A549 (cell line): ENCODE results near the gene TSPYL4. TPM values are rescaled to one million over a fixed set of nuclear protein-coding genes. Genes with fewer than 3 reads are reported as not detected.

Experiments used
- ATAC-seq, 2 experiments: fragments of 200-7000 bp in 1 of 2; fragments of >200 bp in 1 of 2; cut with Nextera tagmentation in 1 of 2; cut with Tn5 transposase in 1 of 2; 3 replicates each; pipeline versions ENCODE4 v1.8.0 to v1.9.1; 2018 to 2020; ENCODE audit warnings: mild to moderate bottlenecking in 1 of 2, moderate library complexity in 1 of 2
- CTCF ChIA-PET: fragments of 300-600 bp; sonication (Branson Sonifier 250); formaldehyde crosslinking; extraction: SDS; loops from one replicate; lab custom pipeline; 2021; ENCODE audit warnings: antibody characterized with exemption, inconsistent platforms; lab: Yijun Ruan, JAX
- POLR2A ChIA-PET: fragments of 350-600 bp; formaldehyde crosslinking; extraction: SDS; loops from one replicate; lab custom pipeline; 2021; ENCODE audit warnings: antibody characterized with exemption, inconsistent platforms; lab: Yijun Ruan, JAX
- DNase-seq, 2 experiments: peaks; one replicate each; pipeline versions ENCODE4 v3.0.0 to v3.0.0-alpha.2; 2011 to 2016; ENCODE audit warnings: low read depth in 1 of 2, low spot score in 1 of 2
- FAIRE-seq: peaks from 2 replicates; lab custom pipeline; 2011; peaks lifted over from hg19 to GRCh38; lab: Jason Lieb, UNC
- H3K27ac ChIP-seq, 2 experiments: fragments of >200 bp; sonication (Bioruptor Twin); formaldehyde crosslinking; 3 replicates each; pipeline ENCODE4 v1.5.1; 2016 to 2017
- H3K4me1 ChIP-seq: fragments of >200 bp; sonication (Bioruptor Twin); formaldehyde crosslinking; 3 replicates; pipeline ENCODE4 v1.6.1; 2016
- H3K4me2 ChIP-seq: fragments of >200 bp; sonication (Bioruptor Twin); formaldehyde crosslinking; 3 replicates; pipeline ENCODE4 v1.6.1; 2016
- H3K4me3 ChIP-seq: fragments of >200 bp; sonication (Bioruptor Twin); formaldehyde crosslinking; 3 replicates; pipeline ENCODE4 v1.5.1; 2016
- H3K9me3 ChIP-seq: fragments of >200 bp; sonication (Bioruptor Twin); formaldehyde crosslinking; 3 replicates; pipeline ENCODE4 v1.6.1; 2016
- CBX2 ChIP-seq: fragments of 200-600 bp; sonication (generic); IDR thresholded peaks from 2 replicates; pipeline ENCODE4 v1.6.1; 2016; ENCODE audit warnings: low read depth, mild to moderate bottlenecking, borderline replicate concordance
- CBX8 ChIP-seq: fragments of 200-600 bp; sonication (generic); IDR thresholded peaks from 2 replicates; pipeline ENCODE4 v1.6.1; 2016
- CEBPB ChIP-seq, 2 experiments: fragments of >200 bp in 1 of 2; sonication (Bioruptor Twin) in 1 of 2; formaldehyde crosslinking in 1 of 2; IDR thresholded peaks; 2 replicates each; pipeline ENCODE4 v1.6.1; 2012 to 2016
- EHF ChIP-seq: fragments of 250-450 bp; sonication (Bioruptor Pico); IDR thresholded peaks from 2 replicates; pipeline ENCODE4 v1.5.0; 2020; ENCODE audit warnings: mild to moderate bottlenecking
- EP300 ChIP-seq, 2 experiments: fragments of >200 bp; sonication (Bioruptor Twin); formaldehyde crosslinking; IDR thresholded peaks; 2 replicates in 1 of 2; 3 replicates in 1 of 2; pipeline ENCODE4 v1.6.1; 2016 to 2017
- ESRRA ChIP-seq: fragments of 150-350 bp; IDR thresholded peaks from 2 replicates; pipeline ENCODE4 v1.6.1; 2014; ENCODE audit warnings: mild to moderate bottlenecking, low read length, borderline replicate concordance
- HEYL ChIP-seq: fragments of 250-450 bp; sonication (Bioruptor Pico); IDR thresholded peaks from 2 replicates; pipeline ENCODE4 v1.8.0; 2021; ENCODE audit warnings: mild to moderate bottlenecking, moderate library complexity
- HOXA7 ChIP-seq: fragments of 250-450 bp; sonication (Bioruptor Pico); IDR thresholded peaks from 2 replicates; pipeline ENCODE4 v1.5.0; 2020; ENCODE audit warnings: mild to moderate bottlenecking, moderate library complexity
- JUN ChIP-seq, 2 experiments: fragments of >200 bp; sonication (Bioruptor Twin); formaldehyde crosslinking; IDR thresholded peaks; 2 replicates in 1 of 2; 3 replicates in 1 of 2; pipeline ENCODE4 v1.6.1; 2016 to 2017
- KDM1A ChIP-seq: fragments of 200-600 bp; sonication (generic); IDR thresholded peaks from 2 replicates; pipeline ENCODE4 v1.6.1; 2016; ENCODE audit warnings: low read depth, mild to moderate bottlenecking
- MAFK ChIP-seq: fragments of 450-650 bp; IDR thresholded peaks from 2 replicates; pipeline ENCODE4 v1.6.1; 2014; ENCODE audit not compliant: partially characterized antibody
- MAZ ChIP-seq: fragments of 150-350 bp; IDR thresholded peaks from 2 replicates; pipeline ENCODE4 v1.6.1; 2014; ENCODE audit warnings: antibody characterized with exemption, low read depth, low read length, borderline replicate concordance
- NFE2L2 ChIP-seq: fragments of 150-350 bp; conservative IDR thresholded peaks from 2 replicates; pipeline ENCODE4 v1.6.1; 2014; ENCODE audit warnings: low read length
- PHF8 ChIP-seq: fragments of 200-600 bp; sonication (generic); IDR thresholded peaks from 2 replicates; pipeline ENCODE4 v1.6.1; 2016; ENCODE audit warnings: low read depth, mild to moderate bottlenecking, antibody characterized with exemption, moderate library complexity, borderline replicate concordance
- POLR2AphosphoS2 ChIP-seq: conservative IDR thresholded peaks from 2 replicates; pipeline ENCODE4 v1.6.1; 2012; ENCODE audit warnings: low read length, improper control_type of control experiment, inconsistent platforms
- RCOR1 ChIP-seq: fragments of 150-350 bp; IDR thresholded peaks from 2 replicates; pipeline ENCODE4 v1.6.1; 2014; ENCODE audit warnings: antibody characterized with exemption, low read length, low read depth
- RNF2 ChIP-seq: fragments of 200-600 bp; sonication (generic); IDR thresholded peaks from 2 replicates; pipeline ENCODE4 v1.6.1; 2016; ENCODE audit warnings: low read depth, mild to moderate bottlenecking, antibody characterized with exemption, moderate library complexity, borderline replicate concordance
- SMC3 ChIP-seq: fragments of >200 bp; sonication (Bioruptor Twin); formaldehyde crosslinking; IDR thresholded peaks from 3 replicates; pipeline ENCODE4 v1.6.1; 2018; ENCODE audit warnings: inconsistent platforms
- TP53 ChIP-seq: fragments of 250-450 bp; sonication (Bioruptor Pico); IDR thresholded peaks from 2 replicates; pipeline ENCODE4 v1.5.0; 2021; ENCODE audit warnings: mild to moderate bottlenecking, moderate library complexity
- USF2 ChIP-seq: fragments of 450-650 bp; IDR thresholded peaks from 2 replicates; pipeline ENCODE4 v1.6.1; 2014; ENCODE audit warnings: antibody characterized with exemption
- ZC3H11A ChIP-seq: fragments of 450-650 bp; IDR thresholded peaks from 2 replicates; pipeline ENCODE4 v1.6.1; 2014; ENCODE audit warnings: antibody characterized with exemption, mild to moderate bottlenecking
- ZFP36 ChIP-seq: fragments of 450-650 bp; IDR thresholded peaks from 2 replicates; pipeline ENCODE4 v1.6.1; 2014; ENCODE audit warnings: borderline replicate concordance; ENCODE audit not compliant: partially characterized antibody
- WGBS: methylation state at CpG from one replicate; pipeline ENCODE4 v1.1.6; 2017; ENCODE audit errors: missing lambda C conversion rate; 5-methylcytosine and 5-hydroxymethylcytosine counted together
- polyA plus RNA-seq, 4 experiments: library from polyadenylated mRNA; depleted of rRNA in 3 of 4; stranded (reverse); fragments of >200 nt; fragmentation: RNase III in 1 of 4; extraction: RNeasy Plus Mini Kit Qiagen cat#74134 plus additional on column Dnase treatment in 1 of 4; gene quantifications; 2 replicates in 3 of 4; 3 replicates in 1 of 4; pipeline ENCODE4 v1.2.3, GENCODE V29; 2011 to 2017
- TF ChIP-seq, protein P1 (sequence below): fragments of >200 bp; sonication (Bioruptor Twin); formaldehyde crosslinking; IDR thresholded peaks from 2 replicates; pipeline ENCODE4 v1.6.1; 2016
- TF ChIP-seq, protein P2 (sequence below): fragments of 250-450 bp; sonication (Bioruptor Pico); IDR thresholded peaks from 2 replicates; pipeline ENCODE4 v1.5.0; 2021; ENCODE audit warnings: mild to moderate bottlenecking, moderate library complexity, borderline replicate concordance
- TF ChIP-seq, protein P3 (sequence below): fragments of 250-450 bp; sonication (Bioruptor Pico); IDR thresholded peaks from 2 replicates; pipeline ENCODE4 v1.5.0; 2020; ENCODE audit warnings: low read depth, mild to moderate bottlenecking, moderate library complexity

TSPYL4 gene
- polyA plus RNA-seq, 2 of the 4 experiments (the other 2 are of a cell fraction), result 3.9 to 5.6 TPM

DNA sequence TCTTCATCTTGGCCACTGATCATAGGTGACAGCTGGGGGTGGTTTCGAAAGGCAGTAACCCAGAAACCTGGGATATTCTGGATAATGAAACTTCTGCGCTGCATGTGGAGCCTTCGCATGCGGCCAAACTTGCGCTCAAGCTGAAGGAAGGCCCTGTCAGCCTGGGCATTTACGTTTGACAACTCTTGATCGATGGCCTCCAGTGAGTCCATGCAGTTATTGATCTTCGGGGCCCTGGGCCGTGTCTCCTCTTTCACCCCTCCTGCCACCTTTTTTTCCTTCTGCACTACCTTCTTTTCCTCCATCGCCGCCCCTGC lies 729 bp downstream of the TSPYL4 start:
- no peak for DNase-seq
- no peaks in the 10 kb centered on the region for H3K9me3 ChIP-seq
- WGBS, result 55% methylated on average over 11 of the region's 11 CpGs
- FAIRE-seq, result no peak
- peaks cover 14% of the 10 kb centered on the region; the same call in 1 of the 3 replicates for H3K4me1 ChIP-seq
- ChIA-PET POLR2A (interaction anchor here (1.0 kb wide), 1 partner anchor 262 kb away, joined by 3 read pairs; no protein-coding TSS in a partner anchor), CTCF (interaction anchor here (1.1 to 1.5 kb wide), 2 partner anchors 12 to 15 kb away, joined by 3 to 5 read pairs; no protein-coding TSS in a partner anchor)
- ATAC-seq, result no peak
- H3K4me3 ChIP-seq, result peak overlapping the region; percentile 75
- TF ChIP-seq RNF2 (no peak), SMC3 (no peak)
- peak overlapping the region; percentile 82 to 92 for H3K27ac ChIP-seq
- peak overlapping the region; percentile 75 for H3K4me2 ChIP-seq

DNA sequence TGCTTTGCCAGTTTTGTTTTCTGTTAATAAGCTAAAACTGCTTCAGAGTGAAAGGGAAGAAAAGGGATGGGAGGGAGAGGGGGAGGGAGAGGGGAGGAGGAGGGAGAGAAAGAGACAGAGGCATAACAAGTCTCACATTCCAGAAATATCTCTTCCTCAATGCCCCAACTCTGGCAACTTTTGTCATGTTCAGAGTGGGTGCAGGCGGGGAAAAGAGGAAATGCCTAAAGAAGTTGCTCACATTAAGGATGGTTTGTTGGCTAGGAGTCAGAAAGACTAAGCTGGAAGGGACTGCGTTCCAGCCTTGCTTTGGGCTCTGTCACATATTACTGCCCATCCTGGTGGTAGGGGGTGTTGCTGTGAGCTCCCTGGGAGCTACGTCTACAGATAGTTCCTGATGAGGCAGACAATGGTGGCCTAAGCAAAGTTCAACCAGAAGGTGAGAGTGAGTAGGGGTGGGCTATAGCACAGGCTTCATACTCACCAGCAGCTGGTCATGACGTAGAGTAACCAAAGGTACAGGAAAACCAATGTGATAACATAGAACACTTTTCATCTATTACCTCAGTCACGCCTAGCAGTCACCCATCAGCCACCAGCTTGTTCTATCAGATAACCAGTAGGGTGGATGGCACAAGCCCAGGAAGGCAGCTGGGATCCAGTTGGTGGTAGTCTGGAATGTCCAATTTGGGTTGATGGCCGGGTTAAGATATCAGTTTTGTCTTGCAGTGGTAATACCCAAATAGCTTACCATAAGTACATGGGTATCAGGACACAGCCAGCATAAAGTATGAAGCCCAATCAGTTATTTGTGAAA lies 2.1 kb downstream of the TSPYL4 start:
- Histone ChIP-seq H3K4me1 (peaks cover 14% of the 10 kb centered on the region; the same call in 1 of the 3 replicates), H3K4me2 (peak overlapping the region; percentile 8; the same call in 1 of the 3 replicates), H3K27ac (no peak overlapping the region), H3K4me3 (no peak overlapping the region), H3K9me3 (no peaks in the 10 kb centered on the region)
- ChIA-PET POLR2A (no interaction called here), CTCF (interaction anchor here (0.6 to 1.5 kb wide), 3 partner anchors 9 to 719 kb away, joined by 3 to 5 read pairs (median 3); no protein-coding TSS in a partner anchor)
- FAIRE-seq (no peak), DNase-seq (no peak), ATAC-seq (no peak)
- 94% methylated on average over 6 of the region's 6 CpGs for WGBS
- TF ChIP-seq, protein P1, sequence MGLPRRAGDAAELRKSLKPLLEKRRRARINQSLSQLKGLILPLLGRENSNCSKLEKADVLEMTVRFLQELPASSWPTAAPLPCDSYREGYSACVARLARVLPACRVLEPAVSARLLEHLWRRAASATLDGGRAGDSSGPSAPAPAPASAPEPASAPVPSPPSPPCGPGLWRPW, result no peak
- TF ChIP-seq HOXA7 (CRISPR knock-in tag) (no peak), KDM1A (no peak), HEYL (CRISPR knock-in tag) (no peak), ZC3H11A (no peak), EP300 (IDR thresholded peaks at IDR 0.05) (no peak), RNF2 (no peak), USF2 (no peak), EHF (CRISPR knock-in tag) (no peak), CEBPB (IDR thresholded peaks at IDR 0.05) (no peak), JUN (IDR thresholded peaks at IDR 0.05) (no peak), ZFP36 (no peak), MAZ (no peak), PHF8 (no peak), CBX2 (no peak), POLR2AphosphoS2 (no peak), CBX8 (no peak)

DNA sequence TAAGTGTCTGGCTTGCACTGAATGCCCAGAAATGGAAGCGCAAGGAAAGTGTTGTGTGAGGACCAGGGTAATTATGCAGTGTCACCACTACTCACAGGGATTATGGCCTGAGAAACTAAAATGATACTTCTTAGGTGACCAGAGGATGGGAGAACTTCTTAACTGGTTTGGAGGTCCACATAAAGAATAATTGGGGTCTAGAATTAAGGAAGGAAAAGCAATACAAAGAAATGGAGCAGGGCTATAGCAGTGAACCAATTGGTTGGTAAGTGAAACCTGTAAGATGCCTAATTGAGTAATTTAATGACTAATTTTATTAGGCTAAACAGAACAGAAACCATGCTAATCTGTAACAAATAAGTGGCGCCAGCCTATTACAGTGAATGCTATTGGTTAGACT lies 5.3 kb downstream of the TSPYL4 start:
- ChIA-PET POLR2A (no interaction called here), CTCF (interaction anchor here (0.6 kb wide), 1 partner anchor 344 kb away, joined by 4 read pairs; no protein-coding TSS in a partner anchor)
- no peak overlapping the region for H3K27ac ChIP-seq
- FAIRE-seq (no peak), ATAC-seq (no peak)
- peaks cover 6% of the 10 kb centered on the region; the same call in 1 of the 3 replicates for H3K4me1 ChIP-seq
- 88% methylated on average over 2 of the region's 2 CpGs for WGBS
- H3K4me2 ChIP-seq, result no peak overlapping the region
- no peak for TF ChIP-seq USF2
- no peak for TF ChIP-seq CBX2
- no peak for TF ChIP-seq MAFK
- no peak for TF ChIP-seq NFE2L2
- TF ChIP-seq, protein P2, sequence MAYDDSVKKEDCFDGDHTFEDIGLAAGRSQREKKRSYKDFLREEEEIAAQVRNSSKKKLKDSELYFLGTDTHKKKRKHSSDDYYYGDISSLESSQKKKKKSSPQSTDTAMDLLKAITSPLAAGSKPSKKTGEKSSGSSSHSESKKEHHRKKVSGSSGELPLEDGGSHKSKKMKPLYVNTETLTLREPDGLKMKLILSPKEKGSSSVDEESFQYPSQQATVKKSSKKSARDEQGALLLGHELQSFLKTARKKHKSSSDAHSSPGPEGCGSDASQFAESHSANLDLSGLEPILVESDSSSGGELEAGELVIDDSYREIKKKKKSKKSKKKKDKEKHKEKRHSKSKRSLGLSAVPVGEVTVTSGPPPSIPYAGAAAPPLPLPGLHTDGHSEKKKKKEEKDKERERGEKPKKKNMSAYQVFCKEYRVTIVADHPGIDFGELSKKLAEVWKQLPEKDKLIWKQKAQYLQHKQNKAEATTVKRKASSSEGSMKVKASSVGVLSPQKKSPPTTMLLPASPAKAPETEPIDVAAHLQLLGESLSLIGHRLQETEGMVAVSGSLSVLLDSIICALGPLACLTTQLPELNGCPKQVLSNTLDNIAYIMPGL (CRISPR knock-in tag), result no peak
- TF ChIP-seq JUN (IDR thresholded peaks at IDR 0.05), result no peak
- no peak for TF ChIP-seq KDM1A
- no peak for TF ChIP-seq PHF8
- TF ChIP-seq TP53 (CRISPR knock-in tag), result no peak
- no peak for TF ChIP-seq ESRRA
- TF ChIP-seq RCOR1, result no peak
- TF ChIP-seq, protein P3, sequence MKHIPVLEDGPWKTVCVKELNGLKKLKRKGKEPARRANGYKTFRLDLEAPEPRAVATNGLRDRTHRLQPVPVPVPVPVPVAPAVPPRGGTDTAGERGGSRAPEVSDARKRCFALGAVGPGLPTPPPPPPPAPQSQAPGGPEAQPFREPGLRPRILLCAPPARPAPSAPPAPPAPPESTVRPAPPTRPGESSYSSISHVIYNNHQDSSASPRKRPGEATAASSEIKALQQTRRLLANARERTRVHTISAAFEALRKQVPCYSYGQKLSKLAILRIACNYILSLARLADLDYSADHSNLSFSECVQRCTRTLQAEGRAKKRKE (CRISPR knock-in tag), result no peak
- TF ChIP-seq, all 56 proteins: peak for 0
- Histone ChIP-seq H3K4me3 (no peak overlapping the region), H3K9me3 (no peaks in the 10 kb centered on the region)
- no peak for DNase-seq
